CMK (cell line): ENCODE data around the gene PLD5.
"Not testable (repeated sequence)": the region's sequence is repeated elsewhere in the genome, so short reads cannot be mapped to it uniquely, and the experiment has no call there.

Source experiments
- DNase-seq: peaks from one replicate; pipeline ENCODE4 v3.0.0-alpha.2; 2010; ENCODE audit warnings: low read depth

PLD5 gene

DNA sequence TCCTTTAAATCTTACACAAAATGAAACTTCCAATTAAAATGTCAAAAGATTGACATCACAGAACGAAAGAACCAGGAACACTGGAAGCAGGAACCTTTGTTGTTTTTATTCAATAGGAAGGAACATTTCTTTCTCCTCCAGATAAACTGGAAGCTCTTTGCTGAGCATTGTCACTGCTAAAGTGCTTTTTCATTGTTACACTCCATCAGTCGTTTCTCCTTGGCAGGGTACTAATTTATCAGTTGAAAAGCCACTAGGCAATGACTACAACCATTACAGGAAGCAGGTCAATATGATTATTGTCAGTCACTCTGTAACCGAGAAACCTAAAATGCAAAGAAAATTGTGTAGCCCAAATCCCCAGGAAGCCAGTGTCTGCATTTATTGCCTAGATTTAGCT lies 362.4 kb downstream of the PLD5 start:
- no peak for DNase-seq

DNA sequence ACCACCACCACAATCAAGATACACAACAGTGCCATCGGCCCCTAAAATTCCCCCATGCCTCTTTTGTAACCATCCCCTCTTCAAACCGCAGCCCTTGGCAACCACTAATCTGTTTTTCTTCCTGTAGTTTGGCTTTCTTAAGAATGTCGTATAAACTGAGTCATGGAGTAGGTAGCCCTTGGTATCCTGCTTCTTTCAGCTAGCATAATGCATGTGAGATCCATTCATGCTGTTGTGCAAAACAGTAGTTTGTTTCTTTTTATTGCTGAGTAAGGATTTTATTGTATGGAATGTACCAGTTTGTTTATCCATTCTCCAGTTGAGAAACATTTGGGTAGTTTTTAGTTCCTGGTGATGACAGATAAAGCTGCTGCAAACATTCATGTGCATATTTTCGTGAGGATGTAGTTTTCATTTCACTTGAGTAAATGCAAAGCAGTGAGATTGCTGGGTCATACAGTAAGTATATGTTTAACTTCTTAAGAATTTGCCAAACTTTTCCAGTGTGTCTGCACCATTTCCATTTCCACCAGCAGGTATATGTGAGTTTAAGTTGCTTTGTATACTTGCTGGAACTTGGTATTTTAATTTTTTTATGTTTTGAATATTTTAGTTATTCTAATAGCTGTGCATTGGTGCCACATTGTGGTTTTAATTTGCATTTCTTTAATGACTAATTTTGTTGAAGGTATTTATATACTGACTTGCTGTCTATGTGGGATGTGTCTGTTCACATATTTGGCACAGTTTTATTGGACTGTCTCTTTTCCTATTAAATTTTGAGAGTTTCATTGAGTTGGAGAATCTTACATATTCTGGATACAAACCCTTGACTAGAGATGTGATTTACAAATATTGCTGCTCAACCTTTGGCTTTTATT lies 377.2 kb downstream of the PLD5 start:
- no peak for DNase-seq

DNA sequence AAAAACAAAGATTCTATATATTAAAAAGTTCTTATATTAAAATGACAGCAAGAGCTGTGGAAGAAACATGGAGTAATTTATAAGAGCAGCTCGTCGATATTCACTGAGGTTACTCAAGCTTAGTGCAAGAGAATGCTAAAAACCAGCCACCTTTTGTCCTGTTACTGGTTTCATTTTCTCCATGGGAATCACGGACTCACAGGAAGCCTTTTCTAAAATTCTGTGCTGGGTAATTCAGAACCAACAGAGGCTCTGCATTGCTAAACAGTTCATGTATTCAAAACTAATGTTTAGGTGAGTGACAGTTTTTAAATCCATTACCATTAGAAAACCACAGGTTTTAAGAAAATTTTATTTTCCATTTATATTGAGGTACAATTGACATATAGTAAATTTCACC lies 377.8 kb downstream of the PLD5 start:
- no peak for DNase-seq

- peak; percentile 65 for DNase-seq
These were observed 383.7 kb downstream of the PLD5 start for GRCh38 chr1:242140836-242141235.

- DNase-seq: no peak
These were observed 384.5 kb downstream of the PLD5 start for GRCh38 chr1:242139986-242140385.

GRCh38 chr1:242139442-242139841 lies 385.1 kb downstream of the PLD5 start:
- peak; percentile 73 for DNase-seq

- no peak for DNase-seq
These were observed 390.7 kb downstream of the PLD5 start for GRCh38 chr1:242133796-242134195.

GRCh38 chr1:242133351-242133750 lies 391.1 kb downstream of the PLD5 start:
- no peak for DNase-seq

DNA sequence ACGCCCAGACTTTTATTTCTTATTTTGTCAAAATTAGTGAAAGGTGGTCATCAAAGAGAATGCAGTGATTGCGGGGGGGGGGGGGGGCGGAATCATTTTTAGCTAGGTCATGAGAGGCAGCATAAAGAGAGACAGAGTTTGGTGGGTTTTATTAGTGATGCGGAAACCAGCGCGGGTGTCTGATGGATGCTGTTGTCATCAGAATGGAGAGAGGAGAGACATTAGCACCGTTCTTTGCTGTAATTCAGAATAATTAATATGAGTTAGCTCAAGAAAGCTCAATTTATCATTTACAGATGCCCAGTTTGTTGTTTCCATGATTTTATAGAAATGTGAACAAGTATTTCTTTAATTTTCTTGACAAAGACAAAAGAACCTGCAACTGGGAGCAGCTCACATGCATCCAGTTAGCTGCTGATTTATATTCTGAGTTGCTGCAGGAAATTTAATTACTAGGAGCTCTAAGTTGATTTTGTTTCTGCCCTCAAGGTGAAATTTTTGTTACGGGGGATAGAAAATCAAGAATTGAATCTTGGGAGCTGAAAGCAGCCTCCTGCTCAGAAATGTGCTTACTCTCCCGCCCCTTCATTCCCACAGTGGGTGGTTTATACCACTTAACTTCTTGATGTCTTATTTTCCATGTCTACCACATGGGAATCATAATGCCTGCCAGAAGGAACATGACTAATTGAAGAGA lies 392.2 kb downstream of the PLD5 start:
- DNase-seq: no peak

- no peak for DNase-seq
These were observed 395.5 kb downstream of the PLD5 start for GRCh38 chr1:242128951-242129502.

DNA sequence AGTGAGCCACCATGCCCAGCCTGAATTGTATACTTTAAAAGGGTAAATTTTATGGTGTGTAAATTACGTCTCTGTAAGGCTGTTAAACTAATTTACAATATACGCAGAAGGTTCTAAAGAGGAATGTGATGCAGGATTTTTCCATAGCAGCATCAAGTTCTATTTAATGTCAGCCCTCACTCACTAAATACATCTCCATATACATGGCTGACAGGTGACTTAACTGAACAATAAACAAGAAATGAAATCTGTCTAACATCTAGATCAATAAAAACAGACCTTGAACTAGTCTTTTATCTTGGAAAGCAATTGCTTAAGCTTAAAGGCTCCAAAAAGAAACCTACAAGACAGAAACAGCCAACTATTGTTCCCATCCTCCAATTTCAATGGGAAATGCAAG lies 404.1 kb downstream of the PLD5 start:
- DNase-seq: no peak

GRCh38 chr1:242100921-242101320 lies 423.6 kb downstream of the PLD5 start:
- no peak for DNase-seq

DNA sequence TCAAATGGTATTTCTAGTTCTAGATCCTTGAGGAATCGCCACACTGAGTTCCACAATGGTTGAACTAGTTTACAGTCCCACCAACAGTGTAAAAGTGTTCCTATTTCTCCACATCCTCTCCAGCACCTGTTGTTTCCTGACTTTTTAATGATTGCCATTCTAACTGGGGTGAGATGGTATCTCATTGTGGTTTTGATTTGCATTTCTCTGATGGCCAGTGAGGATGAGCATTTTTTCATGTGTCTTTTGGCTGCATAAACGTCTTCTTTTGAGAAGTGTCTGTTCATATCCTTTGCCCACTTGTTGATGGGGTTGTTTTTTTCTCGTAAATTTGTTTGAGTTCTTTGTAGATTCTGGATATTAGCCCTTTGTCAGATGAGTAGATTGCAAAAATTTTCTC lies 427.2 kb downstream of the PLD5 start:
- DNase-seq: not testable (repeated sequence)

DNA sequence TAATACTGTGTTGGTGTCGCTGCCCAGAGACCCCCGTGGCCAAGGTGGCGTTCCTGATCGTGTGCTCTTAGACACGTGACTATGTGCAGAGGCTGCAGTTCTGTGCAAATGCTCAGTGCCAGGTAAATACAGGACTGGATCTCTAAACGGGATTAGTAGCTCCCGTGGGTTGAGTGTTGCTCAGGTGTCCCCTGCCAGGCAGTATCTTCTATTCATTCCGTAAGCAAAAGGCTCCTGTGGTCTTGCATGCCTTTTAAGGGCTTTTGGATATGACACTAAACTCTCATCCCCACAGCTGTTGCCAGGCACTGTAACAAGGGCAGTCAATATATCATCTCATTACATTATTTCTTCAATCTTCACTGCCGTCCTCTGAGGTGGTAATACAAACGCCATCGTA lies 431.4 kb downstream of the PLD5 start:
- no peak for DNase-seq

DNA sequence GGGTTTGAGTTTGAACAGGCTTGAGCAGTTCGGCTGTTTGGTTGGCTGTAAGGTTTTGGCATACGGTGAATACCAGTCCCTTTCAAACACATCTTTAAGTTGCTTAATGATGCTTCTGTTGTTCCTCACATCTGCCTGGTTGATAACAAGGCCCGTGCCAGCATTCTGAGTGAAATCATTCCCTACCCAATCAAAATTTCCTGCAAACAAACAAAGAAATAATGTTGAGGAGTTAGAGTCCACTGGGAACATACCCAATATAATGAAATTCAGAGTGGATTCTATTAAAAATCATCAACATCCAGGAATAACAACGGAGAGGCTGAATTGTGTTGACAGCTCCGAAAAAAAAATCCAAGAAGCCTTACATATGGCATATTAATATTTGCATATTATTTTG lies 434.6 kb downstream of the PLD5 start:
- no peak for DNase-seq

GRCh38 chr1:242088875-242089274 lies 435.6 kb downstream of the PLD5 start:
- DNase-seq: no peak

DNA sequence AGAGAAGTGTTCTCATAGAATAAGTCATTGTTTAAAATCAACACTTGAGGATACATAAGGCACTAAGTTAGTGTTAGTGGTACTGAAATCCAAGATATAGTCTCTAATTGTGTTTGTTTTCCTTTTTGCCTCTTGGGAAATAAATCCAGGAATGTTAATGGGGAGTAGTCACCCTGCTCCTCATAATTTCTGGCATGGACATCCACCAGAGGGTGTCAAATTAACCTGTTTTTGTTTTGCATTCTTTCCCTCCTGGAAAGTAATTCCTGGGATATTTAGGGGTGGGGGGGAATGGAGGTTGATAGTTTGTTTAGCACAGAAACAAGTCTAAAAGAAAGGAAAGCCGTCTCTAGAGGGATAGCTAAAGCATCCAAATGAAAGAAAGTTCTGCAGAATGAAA lies 437.8 kb downstream of the PLD5 start:
- DNase-seq: no peak

DNA sequence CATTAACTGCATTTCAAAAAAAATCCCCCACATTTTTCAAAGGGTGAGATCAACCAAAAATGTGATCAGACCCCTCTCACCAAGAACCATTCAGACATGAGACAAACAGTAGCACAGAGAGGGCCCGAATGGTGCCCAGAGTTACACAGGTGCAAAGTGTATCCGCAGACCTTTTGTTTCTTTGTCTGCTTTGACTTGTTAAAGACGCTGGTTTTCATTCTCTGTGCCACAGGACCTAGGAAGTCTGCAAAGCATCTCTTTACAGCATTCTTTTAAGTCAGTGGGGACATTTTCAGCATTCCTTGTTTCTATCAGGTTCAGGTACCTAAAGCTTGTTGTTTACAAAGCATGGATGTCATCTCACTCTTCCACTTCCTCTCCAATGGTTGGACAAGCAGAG lies 438.4 kb downstream of the PLD5 start:
- DNase-seq: no peak

DNA sequence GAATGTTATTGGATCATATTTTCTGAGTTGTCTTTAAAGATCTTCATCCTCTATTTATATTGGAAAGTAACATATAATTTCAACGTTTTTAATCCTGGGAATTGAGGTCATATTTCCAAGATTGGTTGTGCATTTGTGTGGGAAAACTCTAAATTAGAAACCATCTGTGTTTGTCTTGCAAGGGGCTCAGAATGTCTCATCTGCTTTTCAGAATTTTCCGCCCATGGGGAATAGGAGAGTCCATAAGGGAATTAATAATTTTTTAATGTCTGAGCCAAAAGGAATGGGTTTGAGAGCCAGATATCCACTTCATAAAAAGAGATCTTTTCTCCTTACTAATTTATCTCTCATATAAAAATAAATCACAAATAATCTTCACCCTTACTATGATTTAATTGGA lies 440.8 kb downstream of the PLD5 start:
- DNase-seq: no peak

DNA sequence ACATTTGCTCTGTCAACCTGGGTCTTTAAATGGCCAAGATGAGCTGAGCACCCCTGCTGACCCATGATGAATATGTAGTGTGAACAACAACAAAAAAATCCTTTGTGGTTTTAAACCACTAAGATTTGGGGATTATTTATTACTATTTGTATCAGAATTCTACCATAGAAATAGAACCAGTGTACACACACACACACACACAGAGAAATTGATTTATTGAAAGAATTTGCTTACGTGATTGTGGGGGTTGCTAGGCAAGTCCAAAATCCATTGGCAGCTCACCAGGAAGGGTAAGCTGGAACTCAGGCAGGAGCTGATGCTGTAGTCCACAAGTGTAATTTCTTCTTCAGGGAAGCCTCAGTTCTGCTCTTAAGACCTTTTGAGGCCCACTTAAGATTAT lies 443.1 kb downstream of the PLD5 start:
- no peak for DNase-seq

DNA sequence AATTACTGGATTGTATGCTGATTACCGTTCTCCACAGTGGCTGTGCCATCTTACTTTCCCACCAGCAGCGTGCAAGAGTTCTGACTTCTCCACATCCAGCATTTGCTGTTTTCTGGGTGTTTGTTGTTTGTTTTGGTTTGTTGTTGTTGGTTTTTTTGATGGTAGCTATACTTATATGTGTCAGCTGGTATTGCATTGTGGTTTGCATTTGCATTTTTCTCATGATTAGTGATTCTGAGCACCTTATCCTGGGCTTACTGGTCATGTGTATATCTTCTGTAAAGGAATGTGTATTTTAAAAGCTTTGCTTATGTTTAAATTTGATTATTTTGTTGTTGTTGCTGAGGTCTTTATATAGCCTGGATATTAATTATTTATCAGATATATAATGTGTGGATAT lies 458.7 kb downstream of the PLD5 start:
- DNase-seq: no peak

DNA sequence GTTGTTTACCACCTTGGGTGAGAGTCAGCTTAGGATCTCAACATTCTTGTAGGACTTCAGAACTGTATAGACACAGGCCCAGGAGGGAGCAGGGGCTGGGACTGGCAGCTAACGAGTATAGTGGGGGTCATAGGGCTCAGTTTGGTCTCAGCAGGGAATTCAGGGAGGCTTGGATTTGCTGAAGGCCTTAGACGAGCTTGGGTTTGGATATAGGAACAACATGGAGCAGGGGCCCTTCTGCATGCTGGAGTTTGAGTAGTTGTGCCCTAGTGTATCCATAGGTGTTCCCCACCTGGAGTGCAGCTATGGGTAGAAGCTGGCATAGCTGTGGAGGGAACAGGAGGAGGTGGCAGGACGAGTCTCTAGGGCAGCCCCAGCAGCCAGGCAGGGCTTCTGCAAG lies 462.2 kb downstream of the PLD5 start:
- DNase-seq: no peak

DNA sequence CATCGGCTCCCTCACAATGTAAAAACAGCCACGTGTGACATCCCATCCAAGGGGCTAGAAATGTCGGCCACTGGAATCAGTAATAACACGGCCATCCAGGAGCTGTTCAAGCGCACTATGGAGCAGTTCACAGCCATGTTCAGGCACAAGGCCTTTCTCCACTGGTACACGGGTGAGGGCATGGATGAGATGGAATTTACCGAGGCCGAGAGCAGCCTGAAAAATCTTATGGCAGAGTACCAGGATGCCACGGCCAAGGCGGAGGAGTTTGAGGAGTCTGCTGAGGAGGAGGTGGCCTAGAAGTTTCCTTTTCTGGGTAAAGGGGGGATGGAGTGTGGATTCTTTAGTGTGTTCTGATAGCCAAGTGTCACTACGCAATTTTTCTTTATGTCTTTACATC lies 464.5 kb downstream of the PLD5 start:
- no peak for DNase-seq
